NCI-H345 (cell line): ENCODE results near the gene HFE.
A peak's percentile ranks its signal among the peaks of the same experiment; 100 is the strongest.

ENCODE experiments used
- DNase-seq: peaks from one replicate; lab custom pipeline; 2025; lab: John Stamatoyannopoulos, UW

The HFE gene

GRCh38 chr6:26133730-26134129, 46.5 kb downstream of the HFE start:
- DNase-seq: no peak

- DNase-seq: no peak
Measured at GRCh38 chr6:26136321-26136720, 49.1 kb downstream of the HFE start.

GRCh38 chr6:26140254-26140966, 53.2 kb downstream of the HFE start:
- no peak for DNase-seq

- no peak for DNase-seq
Measured at GRCh38 chr6:26140967-26141294, 53.7 kb downstream of the HFE start.

- peak; percentile 12 for DNase-seq
Measured at GRCh38 chr6:26141378-26141904, 54.2 kb downstream of the HFE start.

- no peak for DNase-seq
Measured at GRCh38 chr6:26142026-26142425, 54.8 kb downstream of the HFE start.
